Neural cell (in vitro differentiated cells): ENCODE measurements around the gene MRGPRD.

Experiments
- CTCF ChIP-seq: fragments of 450-650 bp; IDR thresholded peaks from 2 replicates; pipeline ENCODE4 v1.5.1; 2014; ENCODE audit warnings: antibody characterized with exemption, mild to moderate bottlenecking, moderate library complexity; ENCODE audit not compliant: poor library complexity, severe bottlenecking
- EZH2 ChIP-seq: fragments of 200-600, 300-800 bp; shearing (Covaris generic), sonication (generic); IDR thresholded peaks from 2 replicates; pipeline ENCODE4 v1.6.1; 2014; ENCODE audit warnings: antibody characterized with exemption, low read length, borderline replicate concordance, mild to moderate bottlenecking; ENCODE audit not compliant: insufficient read depth, poor library complexity, severe bottlenecking
- POLR2AphosphoS5 ChIP-seq: IDR thresholded peaks from 2 replicates; pipeline ENCODE4 v1.6.1; 2012

- no peak for TF ChIP-seq CTCF
- TF ChIP-seq EZH2, result no peak
- TF ChIP-seq POLR2AphosphoS5, result no peak
Observed at GRCh38 chr11:68974421-68975194, 6.2 kb downstream of the MRGPRD start.
